Measurements from ENCODE around the gene PROSER3. TPM values are rescaled to one million over a fixed set of nuclear protein-coding genes. Genes with fewer than 3 reads are reported as not detected.
A peak's percentile ranks its signal among the peaks of the same experiment; 100 is the strongest.

PROSER3 gene
- total and polyA plus RNA-seq, 2 experiments from 2014 or later: 21.8 to 28.0 TPM

DNA sequence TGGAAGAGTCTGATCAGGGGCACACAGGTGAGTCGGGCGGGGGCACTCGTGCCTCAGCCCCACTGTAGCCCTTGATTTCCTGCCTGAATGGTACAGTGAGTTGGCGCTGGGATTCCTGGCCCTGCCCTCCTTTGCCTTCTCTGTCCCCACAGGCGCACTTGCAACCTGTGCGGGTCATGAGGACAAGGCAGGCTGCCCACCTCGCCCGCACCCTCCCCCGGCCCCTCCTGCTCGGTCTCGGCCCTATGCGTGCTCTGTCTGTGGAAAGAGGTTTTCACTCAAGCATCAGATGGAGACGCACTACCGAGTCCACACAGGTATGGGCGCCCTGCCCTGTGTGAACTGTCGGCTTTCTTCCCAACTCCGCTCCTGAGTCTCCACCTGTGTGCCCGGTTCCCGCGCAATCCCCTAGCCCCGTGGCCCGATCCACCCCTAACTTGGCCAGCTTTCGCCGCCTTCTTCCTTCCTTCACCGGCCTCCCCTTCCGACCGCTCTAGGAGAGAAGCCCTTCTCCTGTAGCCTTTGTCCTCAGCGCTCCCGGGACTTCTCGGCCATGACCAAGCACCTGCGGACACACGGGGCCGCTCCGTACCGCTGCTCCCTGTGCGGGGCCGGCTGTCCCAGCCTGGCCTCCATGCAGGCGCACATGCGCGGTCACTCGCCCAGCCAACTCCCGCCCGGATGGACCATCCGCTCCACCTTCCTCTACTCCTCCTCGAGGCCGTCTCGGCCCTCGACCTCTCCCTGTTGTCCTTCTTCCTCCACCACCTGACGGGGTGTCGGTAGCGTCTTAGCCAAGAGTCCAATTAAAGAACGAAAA, 41.8 kb upstream of the PROSER3 start (continued):
- no peak for TF ChIP-seq EZH2phosphoT487 (IDR thresholded peaks at IDR 0.05; ENCODE audit: unreplicated experiment)
- TF ChIP-seq, protein P1, sequence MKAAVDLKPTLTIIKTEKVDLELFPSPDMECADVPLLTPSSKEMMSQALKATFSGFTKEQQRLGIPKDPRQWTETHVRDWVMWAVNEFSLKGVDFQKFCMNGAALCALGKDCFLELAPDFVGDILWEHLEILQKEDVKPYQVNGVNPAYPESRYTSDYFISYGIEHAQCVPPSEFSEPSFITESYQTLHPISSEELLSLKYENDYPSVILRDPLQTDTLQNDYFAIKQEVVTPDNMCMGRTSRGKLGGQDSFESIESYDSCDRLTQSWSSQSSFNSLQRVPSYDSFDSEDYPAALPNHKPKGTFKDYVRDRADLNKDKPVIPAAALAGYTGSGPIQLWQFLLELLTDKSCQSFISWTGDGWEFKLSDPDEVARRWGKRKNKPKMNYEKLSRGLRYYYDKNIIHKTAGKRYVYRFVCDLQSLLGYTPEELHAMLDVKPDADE (IDR thresholded peaks at IDR 0.05): no peak
- TF ChIP-seq NANOG (IDR thresholded peaks at IDR 0.05; ENCODE audit: borderline replicate concordance): no peak
- TF ChIP-seq CREB1 (CRISPR knock-in tag; IDR thresholded peaks at IDR 0.05; ENCODE audit: low read depth): no peak
- no peak for TF ChIP-seq JUNB (IDR thresholded peaks at IDR 0.05; ENCODE audit: unreplicated experiment)
- TF ChIP-seq, protein P2, sequence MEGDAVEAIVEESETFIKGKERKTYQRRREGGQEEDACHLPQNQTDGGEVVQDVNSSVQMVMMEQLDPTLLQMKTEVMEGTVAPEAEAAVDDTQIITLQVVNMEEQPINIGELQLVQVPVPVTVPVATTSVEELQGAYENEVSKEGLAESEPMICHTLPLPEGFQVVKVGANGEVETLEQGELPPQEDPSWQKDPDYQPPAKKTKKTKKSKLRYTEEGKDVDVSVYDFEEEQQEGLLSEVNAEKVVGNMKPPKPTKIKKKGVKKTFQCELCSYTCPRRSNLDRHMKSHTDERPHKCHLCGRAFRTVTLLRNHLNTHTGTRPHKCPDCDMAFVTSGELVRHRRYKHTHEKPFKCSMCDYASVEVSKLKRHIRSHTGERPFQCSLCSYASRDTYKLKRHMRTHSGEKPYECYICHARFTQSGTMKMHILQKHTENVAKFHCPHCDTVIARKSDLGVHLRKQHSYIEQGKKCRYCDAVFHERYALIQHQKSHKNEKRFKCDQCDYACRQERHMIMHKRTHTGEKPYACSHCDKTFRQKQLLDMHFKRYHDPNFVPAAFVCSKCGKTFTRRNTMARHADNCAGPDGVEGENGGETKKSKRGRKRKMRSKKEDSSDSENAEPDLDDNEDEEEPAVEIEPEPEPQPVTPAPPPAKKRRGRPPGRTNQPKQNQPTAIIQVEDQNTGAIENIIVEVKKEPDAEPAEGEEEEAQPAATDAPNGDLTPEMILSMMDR (conservative IDR thresholded peaks at IDR 0.05; ENCODE audit: low read depth in 2 of 2): no peak

DNA sequence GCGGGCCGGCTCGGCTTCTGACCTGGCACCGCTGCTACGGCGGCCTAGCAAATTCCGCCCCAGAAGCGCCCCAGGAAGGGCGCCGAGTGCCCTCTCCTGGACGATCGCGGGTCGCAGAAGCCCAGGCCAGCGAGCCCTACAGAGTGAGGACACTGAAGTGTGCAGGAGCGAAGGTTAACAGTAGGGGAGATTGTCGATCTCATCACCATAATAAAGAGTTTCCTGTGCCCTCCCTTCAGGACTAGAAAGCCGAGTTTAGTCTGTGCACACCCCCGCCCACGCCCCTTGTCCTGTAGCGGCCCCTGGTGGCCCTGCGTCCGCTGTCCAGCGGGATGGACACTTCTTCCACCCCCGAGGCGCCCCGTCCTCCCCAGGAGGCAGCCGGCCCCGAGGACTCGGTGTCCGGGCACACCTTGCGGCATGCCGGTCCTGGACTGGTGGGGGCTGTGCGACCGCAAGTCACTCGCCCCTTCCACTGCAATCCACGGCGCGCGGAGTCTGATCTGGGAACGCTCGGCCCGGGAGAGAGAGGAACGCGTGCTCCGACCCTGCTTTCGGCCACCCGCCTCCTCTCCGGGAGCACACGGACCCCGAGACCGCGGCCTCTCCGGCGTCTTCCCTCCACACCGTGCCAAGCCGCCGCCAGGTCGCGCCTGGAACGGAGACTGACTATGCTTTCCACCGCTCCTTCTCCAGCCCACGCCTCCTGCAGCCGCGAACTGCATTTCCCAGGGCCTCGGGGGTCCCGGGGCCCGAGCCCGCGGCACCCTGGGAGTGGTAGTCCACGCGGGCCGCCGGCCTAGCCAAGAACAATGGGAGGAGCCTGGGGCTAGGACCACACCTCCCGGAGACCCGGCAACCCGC, 40.9 kb upstream of the PROSER3 start:
- Mint-ChIP-seq H3K27ac (peak overlapping the region; percentile 97), H3K9me3 (no peaks in the 10 kb centered on the region; the same call in 2 of the 3 replicates), H3K36me3 (ENCODE audit: low read depth) (peaks cover 18% of the 10 kb centered on the region), H3K4me3 (peak overlapping the region; percentile 88), H3K4me1 (peaks cover 43% of the 10 kb centered on the region), H3K27me3 (ENCODE audit: insufficient read depth, low read depth, poor library complexity) (peaks cover 29% of the 10 kb centered on the region)
- H3K4me1 ChIP-seq (ENCODE audit: insufficient read depth): peaks cover 36% of the 10 kb centered on the region
- H4K20me1 ChIP-seq (replicated peaks; ENCODE audit: insufficient read depth): peaks cover 11% of the 10 kb centered on the region
- ATAC-seq (peak; percentile 74), DNase-seq (ENCODE audit: low spot score) (peak; percentile 99)
- TF ChIP-seq POLR2AphosphoS5 (IDR thresholded peaks at IDR 0.05; ENCODE audit: low read depth) (peak; percentile 63), STAT1 (IDR thresholded peaks at IDR 0.05; ENCODE audit: unreplicated experiment) (no peak), CREB1 (CRISPR knock-in tag; IDR thresholded peaks at IDR 0.05; ENCODE audit: low read depth) (peak; percentile 70), ZNF114 (CRISPR knock-in tag; IDR thresholded peaks at IDR 0.05) (no peak)
- TF ChIP-seq, protein P2 (conservative IDR thresholded peaks at IDR 0.05; ENCODE audit: low read depth in 2 of 2): peak; percentile 72 to 82; a peak in 3 of 4 replicates
- TF ChIP-seq, protein P1 (IDR thresholded peaks at IDR 0.05): peak; percentile 99
- peaks cover 10% of the 10 kb centered on the region; the same call in 1 of the 2 replicates for H3F3A ChIP-seq (replicated peaks; ENCODE audit: low read depth)
- H3K36me3 ChIP-seq (ENCODE audit: insufficient read depth): no peaks in the 10 kb centered on the region
- peak overlapping the region; percentile 85 for H3K4me3 ChIP-seq
- H2AFZ ChIP-seq: peak overlapping the region; percentile 88
- no peaks in the 10 kb centered on the region for H3K9me2 ChIP-seq (ENCODE audit: insufficient read depth)
- peak overlapping the region; percentile 99 for H3K4me2 ChIP-seq
- H3K27ac ChIP-seq (ENCODE audit: low read depth): peak overlapping the region; percentile 94
- peaks cover 21% of the 10 kb centered on the region for H3K79me2 ChIP-seq (replicated peaks; ENCODE audit: insufficient read depth)
- H3K27me3 ChIP-seq (ENCODE audit: insufficient read depth): no peaks in the 10 kb centered on the region

Data from GM23338 (cell line).